ENCODE data around the gene GPR45. TPM values are rescaled to one million over a fixed set of nuclear protein-coding genes. Genes with fewer than 3 reads are reported as not detected.

GPR45 gene
- total RNA-seq, 2 experiments from 2014 or later = not detected

GRCh38 chr2:105196651-105197050, 44.9 kb upstream of the GPR45 start:
- H3K36me3 ChIP-seq (ENCODE audit: insufficient read depth, low read length) = no peaks in the 10 kb centered on the region
- CTCF ChIA-PET (ENCODE audit: unreplicated experiment) = no interaction called here
- intact Hi-C loops (cut with micrococcal nuclease; ENCODE audit: unreplicated experiment) = no loop called here
- no peak overlapping the region for H3K4me2 ChIP-seq (ENCODE audit: low read length)
- no peak for TF ChIP-seq CTCF (conservative IDR thresholded peaks at IDR 0.05; ENCODE audit: low read length)
- no peak for TF ChIP-seq EZH2phosphoT487 (IDR thresholded peaks at IDR 0.05; ENCODE audit: borderline replicate concordance, low read depth, low read length)
- H3K4me3 ChIP-seq (ENCODE audit: low read depth, low read length, poor library complexity, severe bottlenecking) = no peak overlapping the region
- H4K20me1 ChIP-seq (ENCODE audit: insufficient read depth, low read length) = no peaks in the 10 kb centered on the region
- no peaks in the 10 kb centered on the region for H3K79me2 ChIP-seq (ENCODE audit: insufficient read depth, low read depth, low read length)
- no TSS peak for BruUV-seq (replicated peaks)
- H3K4me1 ChIP-seq (ENCODE audit: insufficient read depth, low read length, poor library complexity, severe bottlenecking) = no peaks in the 10 kb centered on the region
- no peak overlapping the region for H2AFZ ChIP-seq (ENCODE audit: low read length)
- no peaks in the 10 kb centered on the region for H3K9me2 ChIP-seq (ENCODE audit: insufficient read depth, low read length)
- no peak overlapping the region for H3K27ac ChIP-seq (ENCODE audit: low read depth, low read length, poor library complexity, severe bottlenecking)
- no peak for DNase-seq (ENCODE audit: low spot score)
- POLR2A ChIA-PET = interaction anchor here (0.7 to 0.8 kb wide), 2 partner anchors 8 to 80 kb away, joined by 3 to 5 read pairs; no protein-coding TSS in a partner anchor
- no peaks in the 10 kb centered on the region for H3K9me3 ChIP-seq (ENCODE audit: low read length)

DNA sequence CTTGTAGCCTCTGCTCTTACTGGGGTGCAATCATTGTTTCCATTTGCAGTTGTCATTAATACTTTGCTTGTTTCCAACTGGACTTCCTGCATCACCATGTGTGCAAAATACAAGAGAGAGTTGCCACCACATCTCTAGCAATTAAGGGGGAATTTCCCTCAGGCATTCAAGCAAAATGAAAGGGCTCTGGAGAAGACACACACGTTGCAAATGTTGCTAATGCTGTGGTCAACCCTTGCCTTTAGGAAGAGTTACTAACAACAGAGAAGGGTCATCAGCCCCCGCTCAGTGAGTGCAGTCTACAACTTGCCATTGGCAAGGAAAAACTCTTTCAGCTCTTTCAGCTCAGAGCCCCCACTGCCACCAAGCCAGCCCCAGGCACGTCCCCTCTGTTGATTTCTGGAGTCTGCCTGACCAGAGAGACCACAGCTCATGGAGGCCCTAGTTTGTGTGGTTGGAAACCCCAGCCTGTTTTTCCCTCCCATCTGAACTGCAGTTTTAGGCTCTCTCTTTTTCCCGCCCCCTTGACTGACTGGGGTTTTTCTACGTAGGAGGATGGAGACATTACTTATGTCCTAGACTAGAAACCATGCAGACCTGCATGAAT, 25.9 kb upstream of the GPR45 start:
- Histone ChIP-seq H3K4me3 (ENCODE audit: low read depth, low read length, poor library complexity, severe bottlenecking) (no peak overlapping the region), H3K9me3 (ENCODE audit: low read length) (no peaks in the 10 kb centered on the region), H3K79me2 (ENCODE audit: insufficient read depth, low read depth, low read length) (no peaks in the 10 kb centered on the region), H3K27ac (ENCODE audit: low read depth, low read length, poor library complexity, severe bottlenecking) (no peak overlapping the region), H3K4me1 (ENCODE audit: insufficient read depth, low read length, poor library complexity, severe bottlenecking) (no peaks in the 10 kb centered on the region), H3K36me3 (ENCODE audit: insufficient read depth, low read length) (no peaks in the 10 kb centered on the region), H3K4me2 (ENCODE audit: low read length) (no peak overlapping the region), H2AFZ (ENCODE audit: low read length) (no peak overlapping the region), H3K9me2 (ENCODE audit: insufficient read depth, low read length) (no peaks in the 10 kb centered on the region), H4K20me1 (ENCODE audit: insufficient read depth, low read length) (no peaks in the 10 kb centered on the region)
- POLR2A ChIA-PET = no interaction called here
- CTCF ChIA-PET (ENCODE audit: unreplicated experiment) = no interaction called here
- no peak for DNase-seq (ENCODE audit: low spot score)
- no TSS peak for BruUV-seq (replicated peaks)
- no peak for TF ChIP-seq EZH2phosphoT487 (IDR thresholded peaks at IDR 0.05; ENCODE audit: borderline replicate concordance, low read depth, low read length)
- no peak for TF ChIP-seq CTCF (conservative IDR thresholded peaks at IDR 0.05; ENCODE audit: low read length)
- intact Hi-C loops (cut with micrococcal nuclease; ENCODE audit: unreplicated experiment) = no loop called here

GRCh38 chr2:105220604-105221003, 20.9 kb upstream of the GPR45 start:
- Histone ChIP-seq H3K4me2 (ENCODE audit: low read length) (no peak overlapping the region), H3K4me3 (ENCODE audit: low read depth, low read length, poor library complexity, severe bottlenecking) (no peak overlapping the region), H3K9me2 (ENCODE audit: insufficient read depth, low read length) (no peaks in the 10 kb centered on the region), H2AFZ (ENCODE audit: low read length) (no peak overlapping the region), H3K27ac (ENCODE audit: low read depth, low read length, poor library complexity, severe bottlenecking) (no peak overlapping the region), H3K9me3 (ENCODE audit: low read length) (no peaks in the 10 kb centered on the region), H3K36me3 (ENCODE audit: insufficient read depth, low read length) (no peaks in the 10 kb centered on the region), H3K79me2 (ENCODE audit: insufficient read depth, low read depth, low read length) (no peaks in the 10 kb centered on the region), H3K4me1 (ENCODE audit: insufficient read depth, low read length, poor library complexity, severe bottlenecking) (no peaks in the 10 kb centered on the region), H4K20me1 (ENCODE audit: insufficient read depth, low read length) (no peaks in the 10 kb centered on the region)
- no peak for DNase-seq (ENCODE audit: low spot score)
- no TSS peak for BruUV-seq (replicated peaks)
- TF ChIP-seq EZH2phosphoT487 (IDR thresholded peaks at IDR 0.05; ENCODE audit: borderline replicate concordance, low read depth, low read length) (no peak), CTCF (conservative IDR thresholded peaks at IDR 0.05; ENCODE audit: low read length) (no peak)
- ChIA-PET CTCF (ENCODE audit: unreplicated experiment) (no interaction called here), POLR2A (no interaction called here)
- intact Hi-C loops (cut with micrococcal nuclease; ENCODE audit: unreplicated experiment) = no loop called here
